GM12878 (cell line): ENCODE data around the gene RFC4. TPM values are rescaled to one million over a fixed set of nuclear protein-coding genes. Genes with fewer than 3 reads are reported as not detected.
A peak's percentile ranks its signal among the peaks of the same experiment; 100 is the strongest.

ENCODE experiments used
- ATF3 ChIP-seq: IDR thresholded peaks from 2 replicates; pipeline ENCODE4 v1.6.1; 2011; ENCODE audit warnings: low read depth, mild to moderate bottlenecking, low read length, moderate library complexity, borderline replicate concordance; ENCODE audit errors: extremely low read depth
- CBX5 ChIP-seq: sonication (generic); IDR thresholded peaks from 2 replicates; pipeline ENCODE4 v1.6.1; 2016; ENCODE audit warnings: low read depth, moderate library complexity, mild to moderate bottlenecking, inconsistent platforms
- EGR1 ChIP-seq, 2 experiments: IDR thresholded peaks; 1 replicate in 1 of 2; 2 replicates in 1 of 2; pipeline ENCODE4 v1.6.1; 2011 to 2012; ENCODE audit warnings: low read depth in 2 of 2, low read length in 2 of 2, borderline replicate concordance in 1 of 2, mild to moderate bottlenecking in 1 of 2, moderate library complexity in 1 of 2
- ELK1 ChIP-seq: IDR thresholded peaks from 2 replicates; pipeline ENCODE4 v1.6.1; 2012; ENCODE audit warnings: low read depth, low read length, improper control_type of control experiment
- ETV6 ChIP-seq, 2 experiments: fragments of 450-650 bp in 1 of 2; IDR thresholded peaks in 1 of 2; conservative IDR thresholded peaks in 1 of 2; 2 replicates each; pipeline ENCODE4 v1.6.1; 2014; ENCODE audit warnings: antibody characterized with exemption in 1 of 2, borderline replicate concordance in 1 of 2, low read depth in 1 of 2, mild to moderate bottlenecking in 1 of 2, moderate library complexity in 1 of 2
- FOS ChIP-seq: IDR thresholded peaks from 3 replicates; pipeline ENCODE4 v1.6.1; 2011; ENCODE audit warnings: borderline replicate concordance; ENCODE audit not compliant: insufficient read length; ENCODE audit errors: extremely low read depth
- IKZF1 ChIP-seq: fragments of 450-650 bp; conservative IDR thresholded peaks from 2 replicates; pipeline ENCODE4 v1.6.1; 2017; ENCODE audit warnings: antibody characterized with exemption, mild to moderate bottlenecking
- JUNB ChIP-seq: IDR thresholded peaks from 2 replicates; pipeline ENCODE4 v1.6.1; 2016; ENCODE audit warnings: antibody characterized with exemption, mild to moderate bottlenecking
- KAT2A ChIP-seq: conservative IDR thresholded peaks from 2 replicates; pipeline ENCODE4 v1.6.1; 2011; ENCODE audit warnings: low read depth, low read length; ENCODE audit not compliant: control insufficient read depth
- MTA2 ChIP-seq: fragments of 450-650 bp; IDR thresholded peaks from 2 replicates; pipeline ENCODE4 v1.6.1; 2016; ENCODE audit warnings: low read depth, mild to moderate bottlenecking, moderate library complexity
- NR2C1 ChIP-seq: fragments of 450-650 bp; IDR thresholded peaks from 2 replicates; pipeline ENCODE4 v1.6.1; 2017; ENCODE audit warnings: antibody characterized with exemption, mild to moderate bottlenecking, moderate library complexity
- PKNOX1 ChIP-seq: fragments of 450-650 bp; IDR thresholded peaks from 2 replicates; pipeline ENCODE4 v1.6.1; 2016; ENCODE audit warnings: mild to moderate bottlenecking
- POLR2A ChIP-seq: IDR thresholded peaks from 2 replicates; pipeline ENCODE4 v1.6.1; 2011; ENCODE audit warnings: low read depth, mild to moderate bottlenecking, low read length
- RFX5 ChIP-seq: IDR thresholded peaks from 2 replicates; pipeline ENCODE4 v1.6.1; 2011; ENCODE audit warnings: low read depth, low read length, improper control_type of control experiment
- SKIL ChIP-seq: fragments of 450-650 bp; IDR thresholded peaks from 2 replicates; pipeline ENCODE4 v1.6.1; 2017; ENCODE audit warnings: mild to moderate bottlenecking, low read depth, inconsistent platforms; ENCODE audit not compliant: poor library complexity, severe bottlenecking
- SPI1 ChIP-seq: IDR thresholded peaks from 2 replicates; pipeline ENCODE4 v1.6.1; 2011; ENCODE audit warnings: low read depth, mild to moderate bottlenecking, low read length, moderate library complexity, borderline replicate concordance; ENCODE audit not compliant: insufficient read depth
- SUZ12 ChIP-seq: fragments of 200-600 bp; sonication (generic); IDR thresholded peaks from one replicate; pipeline ENCODE4 v1.6.1; 2018; ENCODE audit warnings: antibody characterized with exemption, mild to moderate bottlenecking; ENCODE audit not compliant: unreplicated experiment
- TCF3 ChIP-seq: IDR thresholded peaks from 2 replicates; pipeline ENCODE4 v1.6.1; 2012; ENCODE audit warnings: low read depth, mild to moderate bottlenecking, low read length, borderline replicate concordance; ENCODE audit not compliant: insufficient read depth
- TCF7 ChIP-seq: IDR thresholded peaks from 2 replicates; pipeline ENCODE4 v1.6.1; 2014; ENCODE audit warnings: antibody characterized with exemption, borderline replicate concordance
- USF1 ChIP-seq: IDR thresholded peaks from 2 replicates; pipeline ENCODE4 v1.6.1; 2011; ENCODE audit warnings: borderline replicate concordance, low read depth, mild to moderate bottlenecking, moderate library complexity, mixed read lengths, low read length; ENCODE audit not compliant: insufficient read depth; ENCODE audit errors: extremely low read length
- WRNIP1 ChIP-seq: IDR thresholded peaks from 2 replicates; pipeline ENCODE4 v1.6.1; 2011; ENCODE audit warnings: low read depth, low read length, improper control_type of control experiment, borderline replicate concordance
- YBX1 ChIP-seq: fragments of 450-650 bp; IDR thresholded peaks from 2 replicates; pipeline ENCODE4 v1.6.1; 2016; ENCODE audit warnings: antibody characterized with exemption
- ZNF217 ChIP-seq: fragments of 450-650 bp; IDR thresholded peaks from 2 replicates; pipeline ENCODE4 v1.6.1; 2017; ENCODE audit warnings: antibody characterized with exemption, mild to moderate bottlenecking
- ZZZ3 ChIP-seq: IDR thresholded peaks from 2 replicates; pipeline ENCODE4 v1.6.1; 2011; ENCODE audit warnings: low read depth; ENCODE audit not compliant: control insufficient read depth, insufficient read length
- polyA plus RNA-seq, 11 experiments: library from polyadenylated mRNA; depleted of rRNA in 4 of 11; unstranded in 6 of 11; stranded (reverse) in 5 of 11; fragments of >200 nt; fragmentation: Nextera tagmentation in 4 of 11; fragmentation: Illumina TruSeq in 1 of 11; extraction: Ambion mirVana in 4 of 11; extraction: Trizol in 1 of 11; gene quantifications; 1 replicate in 1 of 11; 2 replicates in 10 of 11; pipeline versions ENCODE4 v1.2.1 to v1.2.3, GENCODE V29; 2011 to 2016; ENCODE audit warnings: inconsistent platforms in 2 of 11, missing spikeins in 2 of 11, low read depth in 1 of 11
- total RNA-seq, 4 experiments: library from RNA; depleted of rRNA in 3 of 4; stranded (reverse); fragments of >200 nt in 3 of 4; fragmentation: Illumina TruSeq in 1 of 4; extraction: Trizol in 1 of 4; gene quantifications; 2 replicates each; pipeline versions ENCODE4 v1.2.1 to v1.2.3, GENCODE V29; 2013 to 2021

Gene RFC4
- total and polyA plus RNA-seq, 10 of the 15 experiments (the other 5 are each of a cell fraction or from before 2014, with no cell fraction given), result 49.1 to 144 (median 112) TPM

- TF ChIP-seq ELK1 (peak; percentile 97), POLR2A (peak; percentile 81), ATF3 (no peak), WRNIP1 (no peak), SPI1 (no peak), USF1 (no peak), IKZF1 (peak; percentile 80), FOS (no peak), YBX1 (no peak), SUZ12 (no peak), NR2C1 (peak; percentile 66), SKIL (no peak), TCF7 (no peak), TCF3 (peak; percentile 63; the same call in 1 of the 2 replicates), ZZZ3 (no peak), EGR1 (IDR thresholded peaks at IDR 0.05; ENCODE audit: borderline replicate concordance in 1 of 2, low read depth in 2 of 2, low read length in 2 of 2) (peak in 1 of 2 experiments; percentile 93; a peak in 1 of 3 replicates), MTA2 (peak; percentile 22; the same call in 1 of the 2 replicates), PKNOX1 (peak; percentile 8; the same call in 1 of the 2 replicates), CBX5 (no peak), ZNF217 (no peak), ETV6 (conservative IDR thresholded peaks at IDR 0.05 in 1 of 2, IDR thresholded peaks at IDR 0.05 in 1 of 2; ENCODE audit: borderline replicate concordance in 1 of 2, low read depth in 1 of 2) (no peak), JUNB (no peak), RFX5 (no peak), KAT2A (no peak)
These were observed at the start of gene RFC4 (continued) for GRCh38 chr3:186806089-186807055.
